GM19395 (cell line): ENCODE data around the gene KIAA0586.
"Not testable (repeated sequence)": the region's sequence is repeated elsewhere in the genome, so short reads cannot be mapped to it uniquely, and the experiment has no call there.

Experiments used
- ATAC-seq: cut with Tn5 transposase; IDR thresholded peaks from one replicate; pipeline ENCODE4 v1.9.1; 2021; ENCODE audit warnings: mild to moderate bottlenecking, moderate library complexity; ENCODE audit not compliant: unreplicated experiment

KIAA0586 gene

DNA sequence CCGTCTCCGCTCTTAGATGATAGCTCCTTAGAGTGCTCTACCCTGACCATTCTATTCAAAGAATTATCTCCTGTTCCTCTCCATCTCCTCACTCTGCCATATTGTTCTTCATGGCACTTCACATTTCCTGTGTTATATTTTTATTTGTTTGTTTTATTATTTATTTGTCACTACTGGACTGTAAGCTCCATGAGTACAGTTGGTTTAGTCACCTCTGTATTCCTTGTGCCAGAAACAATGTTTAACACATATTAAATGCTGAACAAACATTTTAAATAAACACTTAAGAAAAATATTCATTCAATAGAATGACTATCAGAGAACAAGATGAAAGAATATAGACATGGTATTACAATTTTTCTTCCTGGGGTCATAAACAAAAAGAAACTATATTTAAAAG is 35.6 kb downstream of the KIAA0586 start:
- ATAC-seq = no peak

DNA sequence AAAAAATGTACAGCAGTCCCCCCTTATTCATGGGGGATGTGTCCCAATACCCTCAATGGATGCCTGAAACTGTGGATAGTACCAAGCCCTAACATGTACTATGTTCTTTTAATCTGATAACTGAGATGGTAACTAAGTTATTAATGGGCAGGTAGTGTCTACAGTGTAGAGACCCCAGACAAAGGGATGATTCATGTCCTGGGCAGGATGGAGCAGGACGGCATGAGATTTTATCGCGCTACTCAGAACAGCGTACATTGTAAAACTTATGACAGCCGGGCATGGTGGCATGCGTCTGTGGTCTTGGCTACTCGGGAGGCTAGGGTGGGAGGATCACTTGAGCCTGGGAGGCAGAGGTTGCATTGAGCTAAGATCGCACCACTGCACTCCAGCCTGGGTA is 37.1 kb downstream of the KIAA0586 start:
- ATAC-seq = no peak

- ATAC-seq = no peak
These were observed 37.9 kb downstream of the KIAA0586 start for GRCh38 chr14:58465421-58465820.

GRCh38 chr14:58466459-58466858 is 38.9 kb downstream of the KIAA0586 start:
- no peak for ATAC-seq

- no peak for ATAC-seq
These were observed 40.1 kb downstream of the KIAA0586 start for GRCh38 chr14:58467575-58467974.

- no peak for ATAC-seq
These were observed 41.8 kb downstream of the KIAA0586 start for GRCh38 chr14:58469309-58469708.

DNA sequence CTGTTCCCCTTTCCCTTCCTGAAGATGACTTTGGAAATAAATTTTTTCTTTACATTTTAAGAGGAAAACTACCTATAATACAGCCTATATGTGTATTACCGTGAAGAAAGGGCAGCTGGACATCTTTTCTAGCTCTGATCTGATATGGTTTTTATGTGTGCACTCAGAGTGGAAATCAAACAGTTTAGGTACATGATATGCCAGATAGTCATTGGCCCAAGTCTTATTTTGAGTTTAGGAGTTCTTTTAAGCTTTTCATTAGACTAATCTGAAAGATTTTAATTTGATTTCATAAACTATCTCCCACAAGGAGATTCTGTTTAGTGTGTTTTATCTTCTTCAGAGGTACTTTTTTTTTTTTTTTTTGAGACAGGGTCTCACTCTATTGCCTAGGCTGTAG is 48.8 kb downstream of the KIAA0586 start:
- no peak for ATAC-seq

GRCh38 chr14:58477653-58478052 is 50.1 kb downstream of the KIAA0586 start:
- ATAC-seq = no peak

DNA sequence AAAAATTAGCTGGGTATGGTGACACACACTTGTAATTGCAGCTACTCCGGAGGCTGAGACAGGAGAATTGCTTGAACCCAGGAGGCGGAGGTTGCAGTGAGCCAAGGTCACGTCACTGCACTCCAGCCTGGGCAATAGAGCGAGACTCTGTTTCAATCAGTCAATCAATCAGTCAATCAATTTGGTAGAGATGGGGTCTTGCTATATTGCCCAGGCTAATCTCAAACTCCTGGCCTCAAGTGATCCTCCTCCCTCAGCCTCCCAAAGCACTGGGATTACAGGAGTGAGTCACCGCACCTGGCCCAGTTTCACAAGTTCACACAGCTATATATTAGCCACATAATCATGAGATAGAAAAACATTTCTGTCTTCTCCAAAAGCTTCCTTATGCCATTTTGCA is 50.8 kb downstream of the KIAA0586 start:
- not testable (repeated sequence) for ATAC-seq

GRCh38 chr14:58479975-58480374 is 52.5 kb downstream of the KIAA0586 start:
- ATAC-seq = peak; percentile 69

- ATAC-seq = no peak
These were observed 56.7 kb downstream of the KIAA0586 start for GRCh38 chr14:58484176-58484575.

GRCh38 chr14:58488550-58488949 is 61.0 kb downstream of the KIAA0586 start:
- ATAC-seq = no peak

GRCh38 chr14:58491593-58491992 is 64.1 kb downstream of the KIAA0586 start:
- ATAC-seq = no peak

DNA sequence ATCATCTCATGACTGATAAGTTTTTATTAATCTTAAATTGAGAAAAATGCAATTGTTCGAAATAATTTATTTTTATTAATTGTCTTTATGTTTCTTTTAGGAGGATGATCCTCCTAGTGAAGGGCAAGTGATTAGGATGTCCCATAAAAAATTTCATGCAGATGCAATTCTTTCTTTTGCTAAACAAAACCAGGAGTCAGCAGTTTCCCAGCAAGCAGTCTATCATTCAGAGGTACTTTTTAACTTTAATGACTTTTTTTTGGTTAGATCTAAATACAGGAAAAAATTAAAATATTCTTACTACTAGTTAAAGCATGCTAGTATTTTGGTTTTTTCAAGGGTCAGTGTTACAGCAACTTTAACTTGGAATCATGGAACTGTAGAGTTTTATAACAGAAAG is 64.5 kb downstream of the KIAA0586 start:
- no peak for ATAC-seq

DNA sequence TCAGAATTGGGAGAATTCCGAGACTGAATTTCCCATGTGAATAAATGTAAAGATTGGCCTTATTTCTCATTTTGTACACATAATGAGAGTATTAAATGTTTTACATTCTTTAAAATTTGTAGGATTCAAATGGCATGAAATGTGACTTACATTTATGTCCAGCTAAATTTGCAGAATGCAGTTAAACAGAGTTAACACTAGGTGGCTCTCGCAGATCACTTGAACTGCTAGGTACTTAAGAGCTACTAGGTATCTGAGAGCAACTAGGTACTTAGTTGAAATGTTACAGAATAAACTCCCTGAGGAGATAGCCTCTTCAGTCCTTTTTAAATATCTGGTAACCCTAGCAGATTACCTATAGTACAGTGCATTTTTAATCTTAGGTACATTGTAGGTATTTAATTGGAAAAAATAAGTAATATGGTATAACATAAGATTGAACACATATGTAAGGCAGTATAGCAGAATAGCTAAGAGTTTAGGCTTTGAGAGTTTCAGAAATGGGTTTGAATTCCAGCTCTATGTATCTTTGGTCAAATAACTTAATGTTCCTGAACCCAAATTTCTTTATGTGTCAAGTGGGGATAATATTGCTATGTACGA is 73.8 kb downstream of the KIAA0586 start:
- ATAC-seq = peak; percentile 82

DNA sequence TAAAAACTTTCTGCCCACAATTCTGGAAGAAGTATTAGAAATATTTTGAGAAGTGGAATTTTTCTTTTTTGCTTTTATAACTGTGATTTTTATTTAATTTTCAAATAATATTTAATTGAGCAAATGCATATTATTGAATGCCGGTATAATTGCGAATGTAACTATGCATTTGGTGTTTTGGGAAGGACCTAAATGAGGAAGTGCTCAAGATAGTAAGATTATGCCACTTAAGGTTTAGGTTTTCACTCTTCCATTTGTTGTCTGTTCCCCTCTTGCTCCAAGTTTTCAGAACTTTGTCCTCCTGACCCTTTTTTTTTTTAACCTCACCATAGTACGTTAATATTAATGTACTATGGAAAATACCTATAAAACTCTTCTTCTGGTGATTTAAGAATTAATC is 85.8 kb downstream of the KIAA0586 start:
- ATAC-seq = no peak

- ATAC-seq = no peak
These were observed 90.1 kb downstream of the KIAA0586 start for GRCh38 chr14:58517592-58517991.

GRCh38 chr14:58525691-58526090 is 98.2 kb downstream of the KIAA0586 start:
- ATAC-seq = not testable (repeated sequence)

DNA sequence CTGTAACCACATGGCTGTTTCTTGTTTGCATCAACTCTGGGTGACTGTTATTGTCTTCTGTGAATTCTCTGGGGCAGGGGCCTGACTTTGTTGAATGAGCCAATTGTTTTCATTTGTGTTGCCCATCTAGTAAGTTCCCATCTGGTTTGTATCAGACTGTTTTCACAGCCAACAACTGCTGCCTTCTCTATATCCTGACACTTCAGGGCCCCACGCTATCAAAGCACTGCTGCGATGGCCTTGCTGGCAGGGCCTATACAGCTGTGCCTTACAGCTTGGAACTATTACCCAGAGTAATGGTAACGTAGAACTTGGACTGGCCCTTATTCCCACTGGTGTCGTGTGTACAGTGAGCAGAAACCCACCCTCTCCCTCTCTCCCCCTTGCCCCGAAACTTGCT is 105.9 kb downstream of the KIAA0586 start:
- ATAC-seq = no peak

DNA sequence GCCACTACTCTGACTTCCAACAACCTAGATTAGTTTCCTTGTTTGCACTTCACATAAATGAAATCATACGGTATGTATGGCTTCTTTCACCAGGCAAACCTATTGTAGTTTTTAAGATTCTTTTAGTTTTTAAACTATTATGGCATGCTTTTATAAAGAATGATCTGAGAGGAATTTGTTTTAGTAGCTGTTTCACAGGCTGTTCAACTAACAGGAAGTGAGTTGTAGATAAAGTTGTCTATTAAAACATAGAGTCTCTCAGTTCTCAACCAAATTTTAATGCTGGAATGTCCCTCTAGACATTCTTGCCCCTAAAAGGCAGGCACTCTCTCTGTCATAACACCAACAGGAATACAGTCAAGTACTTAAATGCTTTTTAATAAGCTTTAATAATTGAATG is 107.5 kb downstream of the KIAA0586 start:
- ATAC-seq = no peak

- no peak for ATAC-seq
These were observed 109.5 kb downstream of the KIAA0586 start for GRCh38 chr14:58537004-58537403.

- ATAC-seq = no peak
These were observed 113.5 kb downstream of the KIAA0586 start for GRCh38 chr14:58540749-58541632.
